GM12891 (cell line): ENCODE data around the gene KCTD1.
A peak's percentile ranks its signal among the peaks of the same experiment; 100 is the strongest.

Experiments
- POLR2A ChIP-seq: IDR thresholded peaks from 2 replicates; pipeline ENCODE4 v1.6.1; 2011; ENCODE audit warnings: low read depth, low read length, control low read depth
- POLR2AphosphoS5 ChIP-seq: IDR thresholded peaks from 2 replicates; pipeline ENCODE4 v1.6.1; 2011; ENCODE audit warnings: low read depth, low read length, control low read depth
- POU2F2 ChIP-seq: IDR thresholded peaks from 2 replicates; pipeline ENCODE4 v1.6.1; 2011; ENCODE audit warnings: low read depth, mild to moderate bottlenecking, control low read depth, low read length, moderate library complexity
- SPI1 ChIP-seq: IDR thresholded peaks from 2 replicates; pipeline ENCODE4 v1.6.1; 2011; ENCODE audit warnings: low read depth, low read length, control low read depth
- TAF1 ChIP-seq: IDR thresholded peaks from 2 replicates; pipeline ENCODE4 v1.6.1; 2011; ENCODE audit warnings: low read depth, low read length, control low read depth

GRCh38 chr18:26458526-26459232 lies 89.7 kb downstream of the KCTD1 start:
- TF ChIP-seq POLR2A (no peak), POLR2AphosphoS5 (no peak), TAF1 (no peak), SPI1 (peak; percentile 84), POU2F2 (peak; percentile 27; the same call in 1 of the 2 replicates)
